ENCODE results near the gene HNF4A.
A peak's percentile ranks its signal among the peaks of the same experiment; 100 is the strongest.

DNA sequence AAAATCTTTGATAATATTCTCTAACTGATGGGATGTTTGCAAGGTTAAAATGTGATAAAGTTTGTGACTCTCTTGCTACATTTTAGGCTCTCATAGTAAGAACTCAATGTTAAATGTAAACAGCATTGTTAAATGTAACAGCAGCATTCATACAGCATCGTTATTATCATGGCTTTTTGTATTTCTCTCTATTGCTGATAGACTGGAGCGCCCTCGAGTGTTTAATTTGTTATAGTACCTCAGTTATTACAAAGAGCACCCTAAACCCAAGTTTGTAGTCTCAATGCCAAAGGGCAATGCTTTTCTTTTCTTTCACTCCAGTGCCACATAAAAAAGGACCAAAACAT, 105.3 kb downstream of the HNF4A start:
- TF ChIP-seq, protein P1, sequence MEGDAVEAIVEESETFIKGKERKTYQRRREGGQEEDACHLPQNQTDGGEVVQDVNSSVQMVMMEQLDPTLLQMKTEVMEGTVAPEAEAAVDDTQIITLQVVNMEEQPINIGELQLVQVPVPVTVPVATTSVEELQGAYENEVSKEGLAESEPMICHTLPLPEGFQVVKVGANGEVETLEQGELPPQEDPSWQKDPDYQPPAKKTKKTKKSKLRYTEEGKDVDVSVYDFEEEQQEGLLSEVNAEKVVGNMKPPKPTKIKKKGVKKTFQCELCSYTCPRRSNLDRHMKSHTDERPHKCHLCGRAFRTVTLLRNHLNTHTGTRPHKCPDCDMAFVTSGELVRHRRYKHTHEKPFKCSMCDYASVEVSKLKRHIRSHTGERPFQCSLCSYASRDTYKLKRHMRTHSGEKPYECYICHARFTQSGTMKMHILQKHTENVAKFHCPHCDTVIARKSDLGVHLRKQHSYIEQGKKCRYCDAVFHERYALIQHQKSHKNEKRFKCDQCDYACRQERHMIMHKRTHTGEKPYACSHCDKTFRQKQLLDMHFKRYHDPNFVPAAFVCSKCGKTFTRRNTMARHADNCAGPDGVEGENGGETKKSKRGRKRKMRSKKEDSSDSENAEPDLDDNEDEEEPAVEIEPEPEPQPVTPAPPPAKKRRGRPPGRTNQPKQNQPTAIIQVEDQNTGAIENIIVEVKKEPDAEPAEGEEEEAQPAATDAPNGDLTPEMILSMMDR (conservative IDR thresholded peaks at IDR 0.05): peak; percentile 78
- no peak for TF ChIP-seq EZH2 (IDR thresholded peaks at IDR 0.05; ENCODE audit: low read depth)

Measured in PC-9 (cell line).